G401 (cell line): Measurements from ENCODE around the gene RNMT. TPM values are rescaled to one million over a fixed set of nuclear protein-coding genes. Genes with fewer than 3 reads are reported as not detected.
A peak's percentile ranks its signal among the peaks of the same experiment; 100 is the strongest.
"Not testable (repeated sequence)": the region's sequence is repeated elsewhere in the genome, so short reads cannot be mapped to it uniquely, and the experiment has no call there.

Experiments used
- DNase-seq: peaks from one replicate; pipeline ENCODE4 v3.0.0-alpha.2; 2015; ENCODE audit warnings: low spot score
- in situ Hi-C: cut with HindIII; loops from 2 replicates; pipeline ENCODE4 v1.10.0; 2016; ENCODE audit warnings: low sequenced_read_pairs, mixed read lengths
- total RNA-seq: library from RNA; depleted of rRNA; stranded (reverse); fragments of >200 nt; shearing (Covaris generic); gene quantifications from 2 replicates; pipeline ENCODE4 v1.2.3, GENCODE V29; 2014

Gene RNMT
- total RNA-seq, 1 experiment from 2014 or later, result 36.7 TPM

GRCh38 chr18:13726972-13727331 is 479 bp downstream of the RNMT start:
- peak; percentile 35 for DNase-seq
- in situ Hi-C loops, result no loop called here

- in situ Hi-C loops, result no loop called here
- DNase-seq, result no peak
These were observed 4.0 kb downstream of the RNMT start for GRCh38 chr18:13730481-13730880.

- in situ Hi-C loops, result no loop called here
- DNase-seq, result no peak
These were observed 9.2 kb downstream of the RNMT start for GRCh38 chr18:13735681-13736080.

- in situ Hi-C loops, result no loop called here
- DNase-seq, result no peak
These were observed 19.2 kb downstream of the RNMT start for GRCh38 chr18:13745696-13746095.

GRCh38 chr18:13746633-13747032 is 20.2 kb downstream of the RNMT start:
- in situ Hi-C loops, result no loop called here
- no peak for DNase-seq

- in situ Hi-C loops, DNase-seq: not testable (repeated sequence)
These were observed 25.1 kb downstream of the RNMT start for GRCh38 chr18:13751599-13751998.

- in situ Hi-C loops, result no loop called here
- DNase-seq, result no peak
These were observed 29.8 kb downstream of the RNMT start for GRCh38 chr18:13756261-13756660.

- in situ Hi-C loops, result no loop called here
- no peak for DNase-seq
These were observed 30.2 kb downstream of the RNMT start for GRCh38 chr18:13756671-13757070.

GRCh38 chr18:13758622-13759021 is 32.1 kb downstream of the RNMT start:
- in situ Hi-C loops, result no loop called here
- DNase-seq, result no peak

GRCh38 chr18:13760047-13760446 is 33.6 kb downstream of the RNMT start:
- in situ Hi-C loops, result no loop called here
- no peak for DNase-seq

- in situ Hi-C loops, result no loop called here
- no peak for DNase-seq
These were observed 36.4 kb downstream of the RNMT start for GRCh38 chr18:13762690-13763439.

GRCh38 chr18:13775058-13775457 is 48.6 kb downstream of the RNMT start:
- no peak for DNase-seq
- in situ Hi-C loops, result no loop called here

GRCh38 chr18:13791181-13791580 is 64.7 kb downstream of the RNMT start:
- no peak for DNase-seq
- in situ Hi-C loops, result no loop called here

GRCh38 chr18:13793819-13794218 is 67.3 kb downstream of the RNMT start:
- no peak for DNase-seq
- in situ Hi-C loops, result no loop called here

GRCh38 chr18:13796515-13796914 is 70.0 kb downstream of the RNMT start:
- in situ Hi-C loops, result no loop called here
- DNase-seq, result no peak

- DNase-seq, result no peak
- in situ Hi-C loops, result no loop called here
These were observed 70.7 kb downstream of the RNMT start for GRCh38 chr18:13797157-13797611.

- no peak for DNase-seq
- in situ Hi-C loops, result no loop called here
These were observed 72.9 kb downstream of the RNMT start for GRCh38 chr18:13799396-13799795.

GRCh38 chr18:13800505-13801259 is 74.2 kb downstream of the RNMT start:
- DNase-seq, result peak; percentile 58
- in situ Hi-C loops, result no loop called here

- in situ Hi-C loops, result no loop called here
- DNase-seq, result no peak
These were observed 74.8 kb downstream of the RNMT start for GRCh38 chr18:13801260-13801601.

- no peak for DNase-seq
- in situ Hi-C loops, result no loop called here
These were observed 77.8 kb downstream of the RNMT start for GRCh38 chr18:13804305-13804704.
